Activated gamma-delta T cell treated with Interleukin-2 at 50 U/mL for 16 hours (primary cell): ENCODE results near the gene MAML1.

Source experiments
- DNase-seq: peaks from one replicate; pipeline ENCODE4 v3.0.0-alpha.2; 2020

The MAML1 gene

DNA sequence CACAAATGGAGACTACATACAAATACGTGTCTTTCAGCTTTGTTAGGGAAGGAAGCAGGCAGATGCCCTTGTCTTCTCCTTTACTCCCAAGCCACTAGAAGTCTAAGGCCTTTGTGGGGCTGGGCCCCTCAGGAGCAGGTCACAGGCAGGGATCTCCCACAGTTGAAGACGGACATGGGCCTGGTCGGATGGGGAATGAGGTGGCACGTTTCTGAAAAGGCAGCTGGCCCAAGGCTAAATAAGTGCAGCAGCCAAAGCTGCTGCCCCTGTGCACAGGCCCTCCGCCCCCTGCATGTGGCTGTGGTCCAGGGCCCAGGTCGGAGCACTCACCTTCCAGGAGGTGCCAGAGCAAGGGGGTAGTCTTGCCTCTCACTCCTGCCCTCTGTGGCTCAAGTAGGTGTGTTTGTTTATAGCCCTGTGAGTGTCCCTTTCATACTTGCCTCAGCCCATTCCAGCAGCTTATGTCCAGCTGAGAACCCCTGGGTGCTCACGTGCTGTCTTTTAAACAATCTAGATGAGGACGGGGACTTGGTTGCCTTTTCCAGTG is 89.9 kb downstream of the MAML1 start:
- DNase-seq: no peak

DNA sequence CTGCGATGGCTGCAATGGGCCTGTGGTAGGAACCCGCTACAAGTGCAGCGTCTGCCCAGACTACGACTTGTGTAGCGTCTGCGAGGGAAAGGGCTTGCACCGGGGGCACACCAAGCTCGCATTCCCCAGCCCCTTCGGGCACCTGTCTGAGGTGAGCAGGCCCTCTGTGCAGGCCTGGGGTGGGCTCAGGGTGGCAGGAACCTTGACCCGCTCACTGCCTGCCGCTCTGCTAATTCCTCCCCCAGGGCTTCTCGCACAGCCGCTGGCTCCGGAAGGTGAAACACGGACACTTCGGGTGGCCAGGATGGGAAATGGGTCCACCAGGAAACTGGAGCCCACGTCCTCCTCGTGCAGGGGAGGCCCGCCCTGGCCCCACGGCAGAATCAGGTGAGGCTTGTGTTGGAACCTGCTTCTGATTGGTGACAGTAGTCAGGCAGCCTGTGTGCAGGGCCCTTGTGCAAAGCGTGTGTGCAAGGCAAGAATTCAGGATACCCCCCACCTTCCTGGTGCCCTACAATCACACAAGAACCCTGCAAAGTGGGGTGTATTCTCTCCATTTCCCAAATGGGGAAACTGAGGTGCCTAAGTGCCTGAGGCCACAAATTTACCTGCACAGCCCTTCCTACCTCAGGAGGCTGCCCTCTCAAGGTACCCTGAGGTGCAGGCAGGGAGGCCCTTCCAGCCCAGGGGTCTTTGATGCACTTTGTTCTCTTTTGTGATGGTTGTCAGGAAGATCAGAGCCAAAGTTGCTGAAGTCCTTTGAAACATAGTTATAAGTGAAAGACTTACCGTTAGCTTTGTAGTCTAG is 91.5 kb downstream of the MAML1 start:
- DNase-seq: no peak

DNA sequence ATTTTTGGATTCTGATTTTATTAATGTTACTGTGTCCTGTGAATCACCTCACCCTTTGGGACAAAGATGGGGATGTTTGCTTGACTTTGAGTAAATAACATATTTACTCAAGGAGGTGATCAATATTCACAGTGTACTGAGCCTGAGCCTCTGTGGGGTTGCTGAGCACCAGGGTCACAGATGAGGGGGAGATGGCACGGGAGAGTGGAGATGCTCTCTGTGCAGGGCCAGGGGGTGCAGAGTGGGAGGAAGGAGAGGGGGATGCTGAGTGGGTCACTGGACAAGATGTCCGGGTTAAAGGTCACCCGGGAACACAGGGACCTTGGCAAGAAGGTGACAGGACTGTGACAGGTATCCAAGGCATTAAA is 92.1 kb downstream of the MAML1 start:
- no peak for DNase-seq

DNA sequence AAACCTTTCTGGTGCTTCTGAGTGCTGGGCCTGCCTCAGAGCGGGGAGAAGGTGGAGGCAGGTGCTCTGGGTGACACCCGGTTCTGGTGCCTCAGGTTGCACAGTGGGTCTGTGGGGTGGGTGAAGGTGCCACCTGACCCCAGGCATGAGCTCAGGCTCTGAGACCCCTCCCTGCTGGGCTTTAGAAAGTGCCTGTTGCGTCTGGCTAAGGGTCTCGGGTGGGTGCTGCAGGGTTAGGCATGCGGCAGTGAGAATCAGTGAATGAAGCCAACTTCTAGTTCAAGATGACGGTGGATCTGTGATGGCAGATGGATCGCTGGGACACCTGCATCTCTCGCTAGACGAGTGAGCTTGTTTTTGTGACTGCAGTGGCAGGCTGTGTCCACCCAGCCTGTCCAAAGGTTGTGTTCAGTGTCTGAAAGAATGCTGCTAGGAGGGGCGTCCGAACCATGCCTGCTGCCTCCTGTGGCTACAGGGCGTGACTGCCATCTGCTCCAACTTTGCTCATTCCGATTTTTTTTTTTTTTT is 93.1 kb downstream of the MAML1 start:
- no peak for DNase-seq
